ENCODE results near the gene COL27A1. TPM values are rescaled to one million over a fixed set of nuclear protein-coding genes. Genes with fewer than 3 reads are reported as not detected.
A peak's percentile ranks its signal among the peaks of the same experiment; 100 is the strongest.

Gene COL27A1
- total RNA-seq, 2 donors from 2014 or later = 18.5 to 57.1 TPM

- DNase-seq (ENCODE audit: low spot score) (no peak), ATAC-seq (ENCODE audit: insufficient number of reproducible peaks, low FRiP score, low read depth) (no peak)
- H3K27ac ChIP-seq = peak overlapping the region in 1 of 2 donors; percentile 87
- no peak for TF ChIP-seq CTCF (IDR thresholded peaks at IDR 0.05)
- H3K4me3 ChIP-seq = no peak overlapping the region
- no peaks in the 10 kb centered on the region for H3K36me3 ChIP-seq
- H3K9me3 ChIP-seq = no peaks in the 10 kb centered on the region
- H3K27me3 ChIP-seq (replicated peaks; ENCODE audit: insufficient read depth) = no peaks in the 10 kb centered on the region
- H3K4me1 ChIP-seq (ENCODE audit: control insufficient read depth in 1 of 2, low read depth in 2 of 2) = peaks cover 10 to 77% of the 10 kb centered on the region in 2 donors
Observed at GRCh38 chr9:114231719-114232449, 76.5 kb downstream of the COL27A1 start.

GRCh38 chr9:114233491-114234185 lies 78.3 kb downstream of the COL27A1 start:
- ATAC-seq (ENCODE audit: insufficient number of reproducible peaks, low FRiP score, low read depth) (no peak), DNase-seq (ENCODE audit: low spot score) (no peak)
- TF ChIP-seq CTCF (IDR thresholded peaks at IDR 0.05) = peak; percentile 34
- H3K27me3 ChIP-seq (replicated peaks; ENCODE audit: insufficient read depth) = no peaks in the 10 kb centered on the region
- H3K36me3 ChIP-seq = no peaks in the 10 kb centered on the region
- H3K4me3 ChIP-seq = no peak overlapping the region
- peak overlapping the region; percentile 61 to 87 for H3K27ac ChIP-seq
- no peaks in the 10 kb centered on the region for H3K9me3 ChIP-seq
- peaks cover 17 to 74% of the 10 kb centered on the region in 2 donors for H3K4me1 ChIP-seq (ENCODE audit: control insufficient read depth in 1 of 2, low read depth in 2 of 2)

GRCh38 chr9:114235033-114235661 lies 79.8 kb downstream of the COL27A1 start:
- Histone ChIP-seq H3K27ac (no peak overlapping the region), H3K36me3 (no peaks in the 10 kb centered on the region), H3K9me3 (no peaks in the 10 kb centered on the region), H3K4me1 (ENCODE audit: control insufficient read depth in 1 of 2, low read depth in 2 of 2) (peaks cover 28 to 74% of the 10 kb centered on the region in 2 donors), H3K27me3 (replicated peaks; ENCODE audit: insufficient read depth) (no peaks in the 10 kb centered on the region), H3K4me3 (no peak overlapping the region)
- no peak for TF ChIP-seq CTCF (IDR thresholded peaks at IDR 0.05)
- no peak for ATAC-seq (ENCODE audit: insufficient number of reproducible peaks, low FRiP score, low read depth)
- DNase-seq (ENCODE audit: low spot score) = no peak

GRCh38 chr9:114236391-114237138 lies 81.2 kb downstream of the COL27A1 start:
- H3K4me1 ChIP-seq (ENCODE audit: control insufficient read depth in 1 of 2, low read depth in 2 of 2) = peaks cover 28 to 86% of the 10 kb centered on the region in 2 donors
- no peaks in the 10 kb centered on the region for H3K27me3 ChIP-seq (replicated peaks; ENCODE audit: insufficient read depth)
- no peak for DNase-seq (ENCODE audit: low spot score)
- no peaks in the 10 kb centered on the region for H3K36me3 ChIP-seq
- ATAC-seq (ENCODE audit: insufficient number of reproducible peaks, low FRiP score, low read depth) = no peak
- no peak for TF ChIP-seq CTCF (IDR thresholded peaks at IDR 0.05)
- no peak overlapping the region for H3K27ac ChIP-seq
- no peak overlapping the region for H3K4me3 ChIP-seq
- H3K9me3 ChIP-seq = no peaks in the 10 kb centered on the region
